ENCODE results near the gene DCDC2C.

DNA sequence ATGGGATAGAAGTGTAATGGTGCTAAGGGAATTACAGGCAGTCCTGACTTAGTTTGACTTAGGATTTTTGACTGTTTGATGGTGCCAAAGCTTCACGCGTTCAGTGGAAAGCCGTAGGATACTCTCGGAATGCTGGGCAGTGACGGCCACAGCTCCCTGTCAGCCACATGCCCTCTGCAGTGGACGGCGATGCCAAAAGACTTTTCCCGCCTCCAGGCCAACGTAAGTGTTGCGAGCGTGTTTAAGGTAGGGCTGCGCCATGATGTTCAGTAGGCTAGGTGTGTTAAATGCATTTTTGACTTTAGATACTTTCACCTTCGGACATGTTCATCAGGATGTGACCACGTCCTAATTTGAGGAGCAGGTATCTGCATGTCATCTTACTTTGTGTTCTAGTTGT lies 63.4 kb downstream of the DCDC2C start:
- TF ChIP-seq, protein P1, sequence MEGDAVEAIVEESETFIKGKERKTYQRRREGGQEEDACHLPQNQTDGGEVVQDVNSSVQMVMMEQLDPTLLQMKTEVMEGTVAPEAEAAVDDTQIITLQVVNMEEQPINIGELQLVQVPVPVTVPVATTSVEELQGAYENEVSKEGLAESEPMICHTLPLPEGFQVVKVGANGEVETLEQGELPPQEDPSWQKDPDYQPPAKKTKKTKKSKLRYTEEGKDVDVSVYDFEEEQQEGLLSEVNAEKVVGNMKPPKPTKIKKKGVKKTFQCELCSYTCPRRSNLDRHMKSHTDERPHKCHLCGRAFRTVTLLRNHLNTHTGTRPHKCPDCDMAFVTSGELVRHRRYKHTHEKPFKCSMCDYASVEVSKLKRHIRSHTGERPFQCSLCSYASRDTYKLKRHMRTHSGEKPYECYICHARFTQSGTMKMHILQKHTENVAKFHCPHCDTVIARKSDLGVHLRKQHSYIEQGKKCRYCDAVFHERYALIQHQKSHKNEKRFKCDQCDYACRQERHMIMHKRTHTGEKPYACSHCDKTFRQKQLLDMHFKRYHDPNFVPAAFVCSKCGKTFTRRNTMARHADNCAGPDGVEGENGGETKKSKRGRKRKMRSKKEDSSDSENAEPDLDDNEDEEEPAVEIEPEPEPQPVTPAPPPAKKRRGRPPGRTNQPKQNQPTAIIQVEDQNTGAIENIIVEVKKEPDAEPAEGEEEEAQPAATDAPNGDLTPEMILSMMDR (IDR thresholded peaks at IDR 0.05) = no peak
- TF ChIP-seq CHD2 (IDR thresholded peaks at IDR 0.05; ENCODE audit: low read length, partially characterized antibody) (no peak), SMC3 (IDR thresholded peaks at IDR 0.05; ENCODE audit: low read depth, low read length) (no peak), YY1 (IDR thresholded peaks at IDR 0.05; ENCODE audit: low read depth) (no peak), POLR2AphosphoS5 (IDR thresholded peaks at IDR 0.05; ENCODE audit: low read depth, low read length) (no peak), TCF12 (IDR thresholded peaks at IDR 0.05) (no peak), NRF1 (IDR thresholded peaks at IDR 0.05; ENCODE audit: low read depth, low read length) (no peak)
- TF ChIP-seq, protein P2, sequence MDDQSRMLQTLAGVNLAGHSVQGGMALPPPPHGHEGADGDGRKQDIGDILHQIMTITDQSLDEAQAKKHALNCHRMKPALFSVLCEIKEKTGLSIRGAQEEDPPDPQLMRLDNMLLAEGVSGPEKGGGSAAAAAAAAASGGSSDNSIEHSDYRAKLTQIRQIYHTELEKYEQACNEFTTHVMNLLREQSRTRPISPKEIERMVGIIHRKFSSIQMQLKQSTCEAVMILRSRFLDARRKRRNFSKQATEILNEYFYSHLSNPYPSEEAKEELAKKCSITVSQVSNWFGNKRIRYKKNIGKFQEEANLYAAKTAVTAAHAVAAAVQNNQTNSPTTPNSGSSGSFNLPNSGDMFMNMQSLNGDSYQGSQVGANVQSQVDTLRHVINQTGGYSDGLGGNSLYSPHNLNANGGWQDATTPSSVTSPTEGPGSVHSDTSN (IDR thresholded peaks at IDR 0.05) = no peak
- TF ChIP-seq, protein P3, sequence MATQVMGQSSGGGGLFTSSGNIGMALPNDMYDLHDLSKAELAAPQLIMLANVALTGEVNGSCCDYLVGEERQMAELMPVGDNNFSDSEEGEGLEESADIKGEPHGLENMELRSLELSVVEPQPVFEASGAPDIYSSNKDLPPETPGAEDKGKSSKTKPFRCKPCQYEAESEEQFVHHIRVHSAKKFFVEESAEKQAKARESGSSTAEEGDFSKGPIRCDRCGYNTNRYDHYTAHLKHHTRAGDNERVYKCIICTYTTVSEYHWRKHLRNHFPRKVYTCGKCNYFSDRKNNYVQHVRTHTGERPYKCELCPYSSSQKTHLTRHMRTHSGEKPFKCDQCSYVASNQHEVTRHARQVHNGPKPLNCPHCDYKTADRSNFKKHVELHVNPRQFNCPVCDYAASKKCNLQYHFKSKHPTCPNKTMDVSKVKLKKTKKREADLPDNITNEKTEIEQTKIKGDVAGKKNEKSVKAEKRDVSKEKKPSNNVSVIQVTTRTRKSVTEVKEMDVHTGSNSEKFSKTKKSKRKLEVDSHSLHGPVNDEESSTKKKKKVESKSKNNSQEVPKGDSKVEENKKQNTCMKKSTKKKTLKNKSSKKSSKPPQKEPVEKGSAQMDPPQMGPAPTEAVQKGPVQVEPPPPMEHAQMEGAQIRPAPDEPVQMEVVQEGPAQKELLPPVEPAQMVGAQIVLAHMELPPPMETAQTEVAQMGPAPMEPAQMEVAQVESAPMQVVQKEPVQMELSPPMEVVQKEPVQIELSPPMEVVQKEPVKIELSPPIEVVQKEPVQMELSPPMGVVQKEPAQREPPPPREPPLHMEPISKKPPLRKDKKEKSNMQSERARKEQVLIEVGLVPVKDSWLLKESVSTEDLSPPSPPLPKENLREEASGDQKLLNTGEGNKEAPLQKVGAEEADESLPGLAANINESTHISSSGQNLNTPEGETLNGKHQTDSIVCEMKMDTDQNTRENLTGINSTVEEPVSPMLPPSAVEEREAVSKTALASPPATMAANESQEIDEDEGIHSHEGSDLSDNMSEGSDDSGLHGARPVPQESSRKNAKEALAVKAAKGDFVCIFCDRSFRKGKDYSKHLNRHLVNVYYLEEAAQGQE (IDR thresholded peaks at IDR 0.05; ENCODE audit: low read depth, low read length) = no peak
